ENCODE data around the gene ROS1. TPM values are rescaled to one million over a fixed set of nuclear protein-coding genes. Genes with fewer than 3 reads are reported as not detected.

Gene ROS1
- total RNA-seq, 6 experiments from 2014 or later, result 0.07 to 0.12 (median 0.07) TPM; not detected in 3

DNA sequence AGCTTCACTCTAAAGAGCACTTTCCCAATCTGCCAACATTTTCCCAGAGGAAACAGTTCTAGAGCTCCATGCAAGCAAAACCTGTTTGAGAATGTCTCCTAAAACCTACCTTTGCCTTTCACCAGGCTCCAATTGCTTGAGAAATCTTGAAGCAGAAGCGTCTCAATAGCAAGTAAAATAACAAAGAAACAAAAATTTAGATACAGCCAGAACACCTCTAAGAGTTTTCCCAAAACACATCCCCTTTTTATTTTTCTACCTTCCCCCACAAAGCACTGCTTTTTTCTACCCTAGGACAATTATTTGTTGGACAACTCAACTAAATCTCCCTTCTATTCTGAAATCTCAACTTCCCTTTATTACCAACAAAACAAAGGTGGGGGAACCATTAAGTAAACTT, 156.8 kb downstream of the ROS1 start:
- ATAC-seq, result no peak
- WGBS (ENCODE audit: insufficient coverage, low coverage, low lambda C conversion rate, missing lambda C conversion rate), result 0% methylated on average over 1 of the region's 1 CpG
- intact Hi-C loops (cut with DNase I), result no loop called here
- Histone ChIP-seq H3K27ac (no peak overlapping the region), H3K27me3 (peaks cover 0 to 54% of the 10 kb centered on the region in 2 donors), H3K4me3 (no peak overlapping the region), H3K9me3 (no peaks in the 10 kb centered on the region), H3K4me1 (peaks cover 0 to 27% (median 4%) of the 10 kb centered on the region in 4 donors), H3K36me3 (no peaks in the 10 kb centered on the region)
- DNase-seq, result no peak
- TF ChIP-seq, protein P1, sequence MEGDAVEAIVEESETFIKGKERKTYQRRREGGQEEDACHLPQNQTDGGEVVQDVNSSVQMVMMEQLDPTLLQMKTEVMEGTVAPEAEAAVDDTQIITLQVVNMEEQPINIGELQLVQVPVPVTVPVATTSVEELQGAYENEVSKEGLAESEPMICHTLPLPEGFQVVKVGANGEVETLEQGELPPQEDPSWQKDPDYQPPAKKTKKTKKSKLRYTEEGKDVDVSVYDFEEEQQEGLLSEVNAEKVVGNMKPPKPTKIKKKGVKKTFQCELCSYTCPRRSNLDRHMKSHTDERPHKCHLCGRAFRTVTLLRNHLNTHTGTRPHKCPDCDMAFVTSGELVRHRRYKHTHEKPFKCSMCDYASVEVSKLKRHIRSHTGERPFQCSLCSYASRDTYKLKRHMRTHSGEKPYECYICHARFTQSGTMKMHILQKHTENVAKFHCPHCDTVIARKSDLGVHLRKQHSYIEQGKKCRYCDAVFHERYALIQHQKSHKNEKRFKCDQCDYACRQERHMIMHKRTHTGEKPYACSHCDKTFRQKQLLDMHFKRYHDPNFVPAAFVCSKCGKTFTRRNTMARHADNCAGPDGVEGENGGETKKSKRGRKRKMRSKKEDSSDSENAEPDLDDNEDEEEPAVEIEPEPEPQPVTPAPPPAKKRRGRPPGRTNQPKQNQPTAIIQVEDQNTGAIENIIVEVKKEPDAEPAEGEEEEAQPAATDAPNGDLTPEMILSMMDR (IDR thresholded peaks at IDR 0.05), result no peak
- TF ChIP-seq POLR2A (IDR thresholded peaks at IDR 0.05), result no peak

DNA sequence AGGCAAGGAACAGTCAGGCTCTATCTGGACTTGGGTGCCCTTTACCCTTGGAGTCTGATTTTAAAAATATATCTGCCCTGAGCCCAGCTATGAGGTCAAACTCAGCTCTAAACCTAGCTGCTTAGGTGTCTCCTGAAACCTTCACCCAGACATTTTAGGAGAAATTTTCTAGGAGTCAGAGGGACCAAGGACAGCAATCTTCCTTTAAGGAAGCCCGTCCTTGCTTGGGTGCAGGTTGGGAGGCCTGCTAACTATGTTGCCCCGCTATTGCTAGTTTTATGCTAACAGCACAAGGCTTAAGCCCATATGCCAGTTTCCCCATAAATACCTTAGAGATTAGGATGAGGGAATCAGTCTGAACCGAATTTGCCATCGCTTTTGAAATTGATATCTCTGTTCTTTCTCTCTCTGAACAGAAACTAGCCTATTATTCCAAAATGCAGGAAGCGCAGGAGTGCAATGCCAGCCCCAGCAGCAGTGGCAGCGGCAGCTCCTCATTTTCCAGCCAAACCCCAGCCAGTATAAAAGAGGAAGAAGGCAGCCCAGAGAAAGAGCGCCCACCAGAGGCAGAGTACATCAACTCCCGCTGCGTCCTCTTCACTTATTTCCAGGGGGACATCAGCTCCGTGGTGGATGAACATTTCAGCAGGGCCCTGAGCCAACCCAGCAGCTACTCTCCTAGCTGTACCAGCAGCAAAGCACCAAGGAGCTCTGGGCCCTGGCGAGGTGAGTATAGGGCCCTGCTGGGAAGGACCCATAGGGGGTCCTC, 157.8 kb downstream of the ROS1 start:
- Histone ChIP-seq H3K4me3 (no peak overlapping the region), H3K27ac (no peak overlapping the region), H3K36me3 (no peaks in the 10 kb centered on the region), H3K9me3 (no peaks in the 10 kb centered on the region), H3K27me3 (peaks cover 5 to 62% of the 10 kb centered on the region in 2 donors), H3K4me1 (peaks cover 0 to 27% (median 4%) of the 10 kb centered on the region in 4 donors)
- ATAC-seq, result no peak
- 8% methylated on average over 10 of the region's 11 CpGs for WGBS (ENCODE audit: insufficient coverage, low coverage, low lambda C conversion rate, missing lambda C conversion rate)
- TF ChIP-seq, protein P1 (IDR thresholded peaks at IDR 0.05), result no peak
- intact Hi-C loops (cut with DNase I), result no loop called here
- no peak for DNase-seq

DNA sequence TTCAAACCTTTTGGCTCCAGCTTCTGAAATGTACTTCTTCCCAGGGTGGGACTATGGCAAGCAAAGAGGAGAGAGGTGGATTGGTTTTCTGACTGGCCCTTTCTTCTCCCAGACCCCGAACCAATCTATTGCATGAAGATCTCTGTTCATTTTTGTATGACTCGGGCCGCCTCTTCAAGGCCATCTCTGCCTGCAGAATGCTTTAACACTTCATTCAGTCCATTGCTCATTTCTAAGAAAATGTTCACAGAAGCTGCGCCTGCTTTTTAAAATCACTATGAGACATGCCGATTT, 158.7 kb downstream of the ROS1 start:
- ATAC-seq (no peak), DNase-seq (no peak)
- H3K36me3 ChIP-seq, result no peaks in the 10 kb centered on the region
- no peaks in the 10 kb centered on the region for H3K9me3 ChIP-seq
- TF ChIP-seq, protein P1 (IDR thresholded peaks at IDR 0.05), result no peak
- TF ChIP-seq POLR2A (IDR thresholded peaks at IDR 0.05), result no peak
- WGBS (ENCODE audit: insufficient coverage, low coverage, low lambda C conversion rate, missing lambda C conversion rate), result 14% methylated on average over 5 of the region's 5 CpGs
- no peak overlapping the region for H3K27ac ChIP-seq
- H3K27me3 ChIP-seq, result peaks cover 5 to 65% of the 10 kb centered on the region in 2 donors
- H3K4me3 ChIP-seq, result no peak overlapping the region
- H3K4me1 ChIP-seq, result peaks cover 0 to 27% (median 4%) of the 10 kb centered on the region in 4 donors
- intact Hi-C loops (cut with DNase I), result no loop called here

DNA sequence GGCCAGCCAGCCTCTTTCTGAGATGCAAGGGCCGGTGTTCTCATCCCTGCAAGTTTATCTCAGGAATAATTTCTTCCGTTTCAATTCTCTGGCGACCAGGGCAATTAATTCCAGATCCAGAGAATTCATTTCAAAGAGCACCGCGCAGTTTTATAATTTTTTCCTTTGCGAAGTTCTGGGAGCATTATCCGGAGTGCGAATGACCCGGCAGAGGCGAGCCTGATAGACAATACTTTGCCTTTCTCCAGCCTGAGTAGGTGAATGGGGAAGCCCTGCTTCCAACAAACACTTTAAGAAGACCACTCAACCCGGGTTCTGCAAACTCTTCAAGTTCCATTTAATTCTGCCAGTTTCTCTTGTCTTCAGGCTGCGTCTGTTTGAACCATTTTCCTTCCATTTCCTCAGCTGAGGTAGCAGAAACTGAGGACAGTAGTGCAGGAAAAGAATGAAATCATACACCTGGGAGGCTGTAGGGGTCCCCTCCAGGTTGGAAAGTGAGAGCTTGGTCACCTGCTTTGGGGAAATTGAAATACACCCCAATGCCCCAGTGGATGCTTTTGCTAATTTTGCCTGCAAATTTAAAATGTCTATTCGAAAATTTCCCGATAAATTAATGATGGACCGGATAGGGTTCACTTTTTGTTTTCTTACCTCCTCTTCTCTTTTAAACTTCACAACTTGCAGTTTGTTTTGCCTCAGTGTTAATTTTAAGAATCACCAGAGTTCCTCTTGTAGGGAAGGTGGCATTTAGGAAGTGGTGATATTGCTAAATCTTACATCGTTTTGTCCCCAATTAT, 159.3 kb downstream of the ROS1 start:
- H3K4me1 ChIP-seq, result peaks cover 0 to 27% (median 4%) of the 10 kb centered on the region in 4 donors
- no peak overlapping the region for H3K27ac ChIP-seq
- DNase-seq, result no peak
- H3K27me3 ChIP-seq, result peaks cover 5 to 65% of the 10 kb centered on the region in 2 donors
- TF ChIP-seq, protein P1 (IDR thresholded peaks at IDR 0.05), result no peak
- no peak for TF ChIP-seq POLR2A (IDR thresholded peaks at IDR 0.05)
- H3K36me3 ChIP-seq, result no peaks in the 10 kb centered on the region
- intact Hi-C loops (cut with DNase I), result no loop called here
- no peaks in the 10 kb centered on the region for H3K9me3 ChIP-seq
- WGBS (ENCODE audit: insufficient coverage, low coverage, low lambda C conversion rate, missing lambda C conversion rate), result 12% methylated on average over 16 of the region's 16 CpGs
- no peak for ATAC-seq
- H3K4me3 ChIP-seq, result peak overlapping the region in 2 of 3 donors; percentile 35 to 44

All from right lobe of liver (tissue), 6 donors.